Measurements from ENCODE around the gene HERC6.
"Not testable (repeated sequence)": the region's sequence is repeated elsewhere in the genome, so short reads cannot be mapped to it uniquely, and the experiment has no call there.

The HERC6 gene

DNA sequence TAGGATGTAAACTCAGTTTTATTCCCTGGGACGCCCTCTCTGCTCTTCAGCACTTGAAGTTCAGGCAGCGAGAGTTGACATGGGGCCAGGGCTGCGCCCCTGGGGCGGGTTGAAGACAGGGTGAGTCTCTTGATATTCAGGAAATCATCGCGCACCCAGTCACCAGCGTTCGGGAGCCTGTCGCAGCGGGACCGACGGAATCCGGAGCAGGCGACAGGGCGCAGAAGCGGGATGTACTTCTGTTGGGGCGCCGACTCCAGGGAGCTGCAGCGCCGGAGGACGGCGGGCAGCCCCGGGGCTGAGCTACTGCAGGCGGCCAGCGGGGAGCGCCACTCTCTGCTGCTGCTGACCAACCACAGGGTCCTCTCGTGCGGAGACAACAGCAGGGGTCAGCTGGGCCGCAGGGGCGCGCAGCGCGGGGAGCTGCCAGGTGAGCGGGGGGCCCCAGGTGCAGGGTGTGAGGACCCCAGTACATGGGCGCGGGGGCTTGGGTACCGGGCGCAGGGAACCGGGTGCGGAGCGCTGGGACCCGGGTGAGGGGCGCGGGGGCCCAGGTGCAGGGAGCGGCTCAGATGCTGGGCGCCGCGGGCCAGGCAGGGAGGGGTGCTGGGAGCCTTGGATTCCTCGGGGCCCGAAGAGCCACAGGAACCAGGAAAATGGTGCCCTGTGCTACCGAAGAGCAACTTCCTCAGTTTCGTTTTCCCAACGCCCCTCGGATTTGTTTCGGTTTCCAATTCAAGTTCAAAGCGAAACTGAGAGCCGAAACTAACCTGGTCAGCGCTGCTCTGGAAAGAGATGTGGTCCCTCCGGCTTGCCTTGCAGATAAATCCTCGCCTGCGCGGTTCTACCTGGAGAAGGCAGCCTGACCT, at the start of gene HERC6:
Gene HERC6, plus strand, starts transcription at position 162 of the 869 bp plus-strand sequence. Its CDS starts 70 bp downstream, at position 232.
- no peaks in the 10 kb centered on the region for H3K4me1 ChIP-seq (ENCODE audit: insufficient read depth, low read length)
- H3K9me3 ChIP-seq (ENCODE audit: low read length): no peaks in the 10 kb centered on the region
- H3K4me3 ChIP-seq (ENCODE audit: low read length): peak within 1 kb of the TSS; percentile 52
- no peaks in the 10 kb centered on the region for H3K36me3 ChIP-seq (ENCODE audit: insufficient read depth, low read length)
- peaks cover 13% of the 10 kb centered on the region for H3K27me3 ChIP-seq (ENCODE audit: insufficient read depth, low read length)
- peak within 1 kb of the TSS; percentile 73 for H2AFZ ChIP-seq (ENCODE audit: low read depth, low read length)

DNA sequence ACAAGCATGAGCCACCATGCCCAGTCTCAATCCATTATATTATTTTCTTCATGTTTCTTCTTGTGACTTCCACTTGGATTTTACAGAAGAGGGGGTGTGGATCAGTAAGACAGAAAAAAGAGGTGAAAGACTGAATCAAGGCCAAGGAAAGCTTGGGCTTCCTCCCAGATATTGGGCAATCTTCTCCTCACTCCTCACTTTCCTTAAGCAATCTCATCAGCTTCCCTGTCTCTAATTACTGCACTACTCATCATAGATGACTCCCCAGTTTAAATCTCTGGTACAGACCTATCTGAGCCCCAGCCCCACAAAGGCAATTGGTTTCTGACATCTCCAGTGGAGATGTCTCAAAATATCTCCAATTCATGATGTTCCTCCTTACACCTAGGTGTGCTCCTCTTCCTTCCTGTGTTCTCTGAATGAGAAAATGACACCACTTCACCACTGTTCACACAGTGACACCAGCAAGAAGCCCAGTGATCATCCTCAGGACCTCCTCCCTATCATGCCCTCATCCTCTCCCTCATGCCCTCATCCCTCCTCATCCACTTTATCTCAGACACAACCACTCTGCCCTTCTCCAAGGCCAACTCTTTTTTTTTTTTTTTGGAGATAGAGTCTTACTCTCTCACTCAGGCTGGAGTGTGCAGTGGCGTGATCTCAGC, 44.8 kb upstream of the HERC6 start:
- no peaks in the 10 kb centered on the region for H3K27me3 ChIP-seq (ENCODE audit: insufficient read depth, low read length)
- H3K4me3 ChIP-seq (ENCODE audit: low read length): no peak overlapping the region
- H3K4me1 ChIP-seq (ENCODE audit: insufficient read depth, low read length): no peaks in the 10 kb centered on the region
- H2AFZ ChIP-seq (ENCODE audit: low read depth, low read length): no peak overlapping the region
- no peaks in the 10 kb centered on the region for H3K9me3 ChIP-seq (ENCODE audit: low read length)
- H3K36me3 ChIP-seq (ENCODE audit: insufficient read depth, low read length): no peaks in the 10 kb centered on the region

GRCh38 chr4:88335092-88335665, 43.5 kb upstream of the HERC6 start:
- H3K36me3 ChIP-seq (ENCODE audit: insufficient read depth, low read length): no peaks in the 10 kb centered on the region
- no peaks in the 10 kb centered on the region for H3K4me1 ChIP-seq (ENCODE audit: insufficient read depth, low read length)
- no peak overlapping the region for H2AFZ ChIP-seq (ENCODE audit: low read depth, low read length)
- no peaks in the 10 kb centered on the region for H3K9me3 ChIP-seq (ENCODE audit: low read length)
- no peak overlapping the region for H3K4me3 ChIP-seq (ENCODE audit: low read length)
- H3K27me3 ChIP-seq (ENCODE audit: insufficient read depth, low read length): no peaks in the 10 kb centered on the region

DNA sequence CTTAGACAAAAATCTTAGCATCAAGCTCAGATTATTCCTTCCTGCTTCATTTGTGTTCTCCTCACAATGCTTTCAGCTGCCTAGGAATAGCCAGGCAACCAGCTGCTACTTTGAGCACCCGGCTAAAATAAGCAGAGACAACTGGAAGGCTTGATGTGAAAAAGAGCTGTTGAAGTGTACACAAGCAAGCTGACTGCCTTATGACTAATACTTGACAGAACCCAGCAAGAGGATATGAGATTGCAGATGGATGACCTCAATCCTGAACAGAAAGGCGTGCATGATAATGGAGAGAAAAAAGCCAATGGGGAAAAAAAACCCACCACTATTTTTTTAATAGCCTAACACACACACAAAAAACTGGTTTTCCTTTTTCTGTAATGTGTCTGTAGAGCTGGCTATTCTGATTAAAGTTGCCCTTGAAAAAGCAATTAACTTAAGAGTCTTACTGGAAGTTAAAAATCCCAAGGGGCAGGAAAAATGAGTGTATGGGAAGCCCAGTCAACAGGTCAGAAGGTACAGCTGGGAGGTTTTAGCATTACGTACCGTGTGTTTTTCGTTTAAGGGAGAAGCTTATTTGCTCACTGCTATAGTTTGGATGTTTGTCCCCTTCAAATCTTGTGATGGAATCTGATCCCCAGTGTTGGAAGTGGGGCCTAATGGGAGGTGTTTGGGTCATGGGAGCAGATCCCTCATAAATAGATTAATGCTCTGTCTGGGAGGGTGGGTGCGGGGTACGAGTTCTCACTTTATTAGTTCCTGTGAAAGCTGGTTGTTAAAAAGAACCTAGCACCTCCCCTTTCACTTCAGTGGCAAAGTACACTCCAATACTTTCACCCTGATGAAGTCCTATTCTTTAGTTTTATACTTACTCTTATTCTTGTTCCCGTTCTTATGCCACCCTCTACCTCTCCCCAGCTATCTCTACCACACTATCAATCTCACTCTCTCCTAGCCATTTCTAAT, 37.1 kb upstream of the HERC6 start:
- H3K36me3 ChIP-seq (ENCODE audit: insufficient read depth, low read length): no peaks in the 10 kb centered on the region
- H3K27me3 ChIP-seq (ENCODE audit: insufficient read depth, low read length): no peaks in the 10 kb centered on the region
- H3K9me3 ChIP-seq (ENCODE audit: low read length): no peaks in the 10 kb centered on the region
- H3K4me3 ChIP-seq (ENCODE audit: low read length): no peak overlapping the region
- H2AFZ ChIP-seq (ENCODE audit: low read depth, low read length): no peak overlapping the region
- H3K4me1 ChIP-seq (ENCODE audit: insufficient read depth, low read length): peaks cover 10% of the 10 kb centered on the region

DNA sequence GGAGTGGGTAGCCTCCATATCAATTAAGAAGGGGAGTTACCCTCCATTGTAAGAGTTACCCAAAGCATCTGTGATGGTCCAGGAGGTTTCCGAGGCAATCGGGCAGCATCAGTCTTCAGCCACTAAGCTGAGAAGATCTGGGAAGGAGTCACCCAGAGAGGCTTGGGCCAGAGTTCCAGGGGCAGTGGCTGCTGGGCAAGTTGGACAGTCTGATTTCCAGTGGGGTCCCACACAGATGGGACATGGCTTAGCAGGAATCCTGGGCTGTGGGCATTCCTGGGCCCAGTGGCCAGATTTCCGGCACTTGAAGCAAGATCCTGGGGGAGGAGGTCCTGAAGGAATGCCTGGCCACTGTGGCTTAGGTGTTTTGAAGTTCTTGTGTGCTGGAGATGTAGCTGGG, 31.8 kb upstream of the HERC6 start:
- not testable (repeated sequence) for H3K36me3 ChIP-seq (ENCODE audit: insufficient read depth, low read length); H3K4me1 ChIP-seq (ENCODE audit: insufficient read depth, low read length); H3K4me3 ChIP-seq (ENCODE audit: low read length); H2AFZ ChIP-seq (ENCODE audit: low read depth, low read length); H3K27me3 ChIP-seq (ENCODE audit: insufficient read depth, low read length); H3K9me3 ChIP-seq (ENCODE audit: low read length)

GRCh38 chr4:88348761-88349160, 29.9 kb upstream of the HERC6 start:
- H2AFZ ChIP-seq (ENCODE audit: low read depth, low read length); H3K4me3 ChIP-seq (ENCODE audit: low read length); H3K9me3 ChIP-seq (ENCODE audit: low read length); H3K27me3 ChIP-seq (ENCODE audit: insufficient read depth, low read length); H3K4me1 ChIP-seq (ENCODE audit: insufficient read depth, low read length); H3K36me3 ChIP-seq (ENCODE audit: insufficient read depth, low read length): not testable (repeated sequence)

DNA sequence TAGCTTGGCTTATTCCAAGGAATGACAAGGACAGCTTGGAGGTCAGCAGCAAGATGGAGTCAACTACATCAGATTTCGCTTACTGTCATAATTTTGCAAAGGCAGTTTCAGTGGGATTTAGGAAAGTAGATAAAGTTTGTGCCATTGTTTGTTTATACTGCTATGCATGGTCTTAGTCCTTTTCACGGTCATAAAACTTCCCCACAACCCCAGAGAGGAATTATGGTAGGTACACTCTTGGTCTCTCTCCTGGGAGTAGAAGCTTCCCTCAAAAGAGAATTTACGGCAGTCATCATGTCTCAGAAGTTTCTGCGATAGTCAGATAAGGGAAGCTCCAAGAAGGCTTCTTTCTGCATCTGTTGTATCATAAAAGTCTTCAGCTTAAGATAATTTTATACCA, 27.9 kb upstream of the HERC6 start:
- H3K4me1 ChIP-seq (ENCODE audit: insufficient read depth, low read length): no peaks in the 10 kb centered on the region
- H2AFZ ChIP-seq (ENCODE audit: low read depth, low read length): no peak overlapping the region
- no peaks in the 10 kb centered on the region for H3K9me3 ChIP-seq (ENCODE audit: low read length)
- no peak overlapping the region for H3K4me3 ChIP-seq (ENCODE audit: low read length)
- no peaks in the 10 kb centered on the region for H3K27me3 ChIP-seq (ENCODE audit: insufficient read depth, low read length)
- H3K36me3 ChIP-seq (ENCODE audit: insufficient read depth, low read length): no peaks in the 10 kb centered on the region

DNA sequence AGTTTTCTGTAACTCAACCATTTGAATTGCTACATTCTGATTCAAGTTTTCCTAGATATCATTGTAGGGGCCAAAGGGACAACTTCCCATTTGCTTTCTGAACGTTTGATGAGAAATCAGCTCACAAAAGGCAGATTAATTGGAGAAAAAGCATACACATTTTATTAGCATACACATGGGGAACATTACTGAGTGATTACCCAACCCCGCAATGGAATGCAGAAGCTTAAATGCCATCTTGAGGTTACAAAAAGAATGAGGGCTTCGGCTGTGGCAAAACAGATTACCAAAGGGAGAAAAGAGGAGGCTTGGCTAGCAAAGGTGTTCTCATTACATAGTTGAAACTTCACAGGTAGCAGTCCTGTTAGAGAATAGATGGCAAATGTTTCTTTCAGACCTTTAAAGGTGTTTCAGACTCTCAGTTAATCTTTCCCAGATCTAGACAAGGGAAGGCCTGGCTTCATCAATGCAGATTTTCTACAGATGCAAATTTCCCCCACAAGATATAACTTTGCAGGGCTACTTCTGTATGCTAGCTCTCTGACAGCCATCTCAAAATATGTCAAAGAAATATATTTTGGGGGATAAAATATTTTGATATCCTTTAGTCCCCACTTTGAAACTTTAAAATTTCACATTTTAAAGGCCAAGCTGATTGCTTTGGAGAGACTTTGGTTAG, 26.5 kb upstream of the HERC6 start:
- H3K27me3 ChIP-seq (ENCODE audit: insufficient read depth, low read length): no peaks in the 10 kb centered on the region
- no peak overlapping the region for H3K4me3 ChIP-seq (ENCODE audit: low read length)
- H3K4me1 ChIP-seq (ENCODE audit: insufficient read depth, low read length): no peaks in the 10 kb centered on the region
- H3K36me3 ChIP-seq (ENCODE audit: insufficient read depth, low read length): no peaks in the 10 kb centered on the region
- no peak overlapping the region for H2AFZ ChIP-seq (ENCODE audit: low read depth, low read length)
- H3K9me3 ChIP-seq (ENCODE audit: low read length): no peaks in the 10 kb centered on the region

GRCh38 chr4:88353324-88353723, 25.3 kb upstream of the HERC6 start:
- Histone ChIP-seq H3K9me3 (ENCODE audit: low read length) (no peaks in the 10 kb centered on the region), H2AFZ (ENCODE audit: low read depth, low read length) (no peak overlapping the region), H3K4me3 (ENCODE audit: low read length) (no peak overlapping the region), H3K4me1 (ENCODE audit: insufficient read depth, low read length) (no peaks in the 10 kb centered on the region), H3K36me3 (ENCODE audit: insufficient read depth, low read length) (no peaks in the 10 kb centered on the region), H3K27me3 (ENCODE audit: insufficient read depth, low read length) (no peaks in the 10 kb centered on the region)

GRCh38 chr4:88356771-88357170, 21.9 kb upstream of the HERC6 start:
- Histone ChIP-seq H3K36me3 (ENCODE audit: insufficient read depth, low read length) (no peaks in the 10 kb centered on the region), H3K4me3 (ENCODE audit: low read length) (no peak overlapping the region), H2AFZ (ENCODE audit: low read depth, low read length) (no peak overlapping the region), H3K27me3 (ENCODE audit: insufficient read depth, low read length) (no peaks in the 10 kb centered on the region), H3K9me3 (ENCODE audit: low read length) (peaks cover 1% of the 10 kb centered on the region), H3K4me1 (ENCODE audit: insufficient read depth, low read length) (no peaks in the 10 kb centered on the region)

DNA sequence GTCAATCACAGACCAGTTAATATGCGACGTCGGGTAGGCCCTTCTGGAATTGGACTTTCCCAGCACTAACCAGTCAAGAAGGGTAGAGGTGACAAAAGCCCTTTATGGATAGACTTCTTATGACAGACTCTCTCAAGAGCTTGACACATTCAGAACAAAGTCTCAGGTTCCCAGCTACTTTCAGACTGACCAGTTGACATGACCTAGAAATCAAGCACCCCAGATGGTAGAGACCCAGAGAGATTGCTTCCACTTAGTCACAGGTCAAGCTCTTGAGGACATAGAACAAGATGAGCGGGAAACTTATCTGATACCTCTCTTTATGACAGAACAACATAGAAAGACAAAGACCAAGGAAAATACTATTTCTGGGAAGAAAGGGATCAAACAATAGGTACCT, 21.4 kb upstream of the HERC6 start:
- Histone ChIP-seq H2AFZ (ENCODE audit: low read depth, low read length) (no peak overlapping the region), H3K9me3 (ENCODE audit: low read length) (peaks cover 1% of the 10 kb centered on the region), H3K4me1 (ENCODE audit: insufficient read depth, low read length) (no peaks in the 10 kb centered on the region), H3K4me3 (ENCODE audit: low read length) (no peak overlapping the region), H3K36me3 (ENCODE audit: insufficient read depth, low read length) (no peaks in the 10 kb centered on the region), H3K27me3 (ENCODE audit: insufficient read depth, low read length) (no peaks in the 10 kb centered on the region)

DNA sequence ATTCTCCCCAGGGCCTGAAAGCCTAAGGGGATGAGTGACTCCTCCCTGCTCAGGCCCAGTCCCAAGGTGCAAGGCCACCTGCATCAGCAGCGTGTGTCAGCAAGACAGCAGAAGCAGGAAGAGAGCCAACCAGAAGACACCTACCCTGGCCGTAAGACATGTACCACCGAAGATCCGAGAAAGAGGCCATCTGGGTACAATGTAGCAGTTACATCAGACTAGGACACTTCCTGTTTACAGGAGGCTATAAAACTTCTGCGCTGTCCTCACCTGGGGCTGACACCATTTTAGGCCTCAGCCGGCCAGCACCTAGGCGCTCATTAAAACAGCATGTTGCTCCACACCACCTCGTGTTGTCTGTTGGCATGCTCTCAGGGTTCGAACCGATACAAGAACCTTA, 19.1 kb upstream of the HERC6 start:
- H3K36me3 ChIP-seq (ENCODE audit: insufficient read depth, low read length): no peaks in the 10 kb centered on the region
- H3K9me3 ChIP-seq (ENCODE audit: low read length): peaks cover 1% of the 10 kb centered on the region
- no peaks in the 10 kb centered on the region for H3K4me1 ChIP-seq (ENCODE audit: insufficient read depth, low read length)
- no peak overlapping the region for H2AFZ ChIP-seq (ENCODE audit: low read depth, low read length)
- H3K4me3 ChIP-seq (ENCODE audit: low read length): no peak overlapping the region
- no peaks in the 10 kb centered on the region for H3K27me3 ChIP-seq (ENCODE audit: insufficient read depth, low read length)

Data from neuron (in vitro differentiated cells).